OCI-LY7 (cell line): Measurements from ENCODE around the gene TIMP3. TPM values are rescaled to one million over a fixed set of nuclear protein-coding genes. Genes with fewer than 3 reads are reported as not detected.

Experiments used
- BruUV-seq: library from RNA; stranded (reverse); fragments of 400-500 nt; replicated peaks from 2 replicates; lab custom pipeline; 2021; lab: Mats Ljungman, UMichigan
- CTCF ChIA-PET: fragments of 300-600 bp; sonication (Branson Sonifier 250); formaldehyde crosslinking; loops from one replicate; lab custom pipeline; 2022; ENCODE audit warnings: antibody characterized with exemption; ENCODE audit not compliant: unreplicated experiment; lab: Charles Lee
- POLR2A ChIA-PET: fragments of 300-600 bp; sonication (Branson Sonifier 250); formaldehyde crosslinking; loops from one replicate; lab custom pipeline; 2022; ENCODE audit warnings: antibody characterized with exemption; lab: Charles Lee
- DNase-seq: peaks from one replicate; pipeline ENCODE4 v3.0.0-alpha.2; 2015; ENCODE audit warnings: low spot score
- H2AFZ ChIP-seq: fragments of 200-600 bp; sonication (generic), shearing (Covaris generic); 2 replicates; pipeline ENCODE4 v1.6.1; 2014; ENCODE audit warnings: mild to moderate bottlenecking, antibody characterized with exemption, low read length, moderate library complexity
- H3K27ac ChIP-seq: fragments of 200-600 bp; sonication (generic); 2 replicates; pipeline ENCODE4 v1.5.1; 2014; ENCODE audit warnings: mixed run types, low read depth, mild to moderate bottlenecking, moderate library complexity, low read length, inconsistent platforms; ENCODE audit not compliant: poor library complexity, severe bottlenecking
- H3K36me3 ChIP-seq: fragments of 200-600 bp; sonication (generic); 2 replicates; pipeline ENCODE4 v1.6.1; 2014; ENCODE audit warnings: mild to moderate bottlenecking, antibody characterized with exemption, low read length, moderate library complexity, mixed read lengths; ENCODE audit not compliant: insufficient read depth
- H3K4me1 ChIP-seq: fragments of 200-600 bp; sonication (generic); 2 replicates; pipeline ENCODE4 v1.5.1; 2014; ENCODE audit warnings: mild to moderate bottlenecking, low read length; ENCODE audit not compliant: insufficient read depth, poor library complexity, severe bottlenecking
- H3K4me2 ChIP-seq: fragments of 200-600 bp; sonication (generic); 2 replicates; pipeline ENCODE4 v1.6.1; 2014; ENCODE audit warnings: mild to moderate bottlenecking, low read length
- H3K4me3 ChIP-seq: fragments of 200-600 bp; sonication (generic); 2 replicates; pipeline ENCODE4 v1.5.1; 2014; ENCODE audit warnings: mild to moderate bottlenecking, low read depth, low read length; ENCODE audit not compliant: poor library complexity, severe bottlenecking
- H3K79me2 ChIP-seq: fragments of 200-600 bp; sonication (generic); 2 replicates; pipeline ENCODE4 v1.6.1; 2016; ENCODE audit warnings: low read depth, mild to moderate bottlenecking, low read length, moderate library complexity, mixed read lengths; ENCODE audit not compliant: insufficient read depth
- H3K9me2 ChIP-seq: fragments of 200-600 bp; sonication (generic); 2 replicates; pipeline ENCODE4 v1.6.1; 2016; ENCODE audit warnings: mild to moderate bottlenecking, low read length, mixed read lengths; ENCODE audit not compliant: insufficient read depth
- H3K9me3 ChIP-seq: fragments of 200-600 bp; sonication (generic); 2 replicates; pipeline ENCODE4 v1.6.1; 2014; ENCODE audit warnings: mild to moderate bottlenecking, mixed run types, low read length, mixed read lengths
- H4K20me1 ChIP-seq: fragments of 200-600 bp; sonication (generic); 2 replicates; pipeline ENCODE4 v1.6.1; 2014; ENCODE audit warnings: mild to moderate bottlenecking, antibody characterized with exemption, low read length, moderate library complexity, mixed read lengths; ENCODE audit not compliant: insufficient read depth
- EZH2phosphoT487 ChIP-seq: fragments of 200-600 bp; sonication (generic); IDR thresholded peaks from 2 replicates; pipeline ENCODE4 v1.6.1; 2018; ENCODE audit warnings: low read depth, borderline replicate concordance, mild to moderate bottlenecking, mixed run types, antibody characterized with exemption, low read length, moderate library complexity, mixed read lengths
- intact Hi-C: fragments of 100-400 bp; cut with micrococcal nuclease; formaldehyde crosslinking; loops from one replicate; pipeline ENCODE4 v1.10.0; 2022; ENCODE audit not compliant: unreplicated experiment
- total RNA-seq, 2 experiments: library from RNA; depleted of rRNA in 1 of 2; stranded (reverse); fragments of >200 nt in 1 of 2; shearing (Covaris generic) in 1 of 2; gene quantifications; 2 replicates each; pipeline ENCODE4 v1.2.3, GENCODE V29; 2014 to 2022
- TF ChIP-seq, protein P1 (sequence below): fragments of 200-600 bp; sonication (generic); conservative IDR thresholded peaks from 2 replicates; pipeline ENCODE4 v1.5.1; 2014; ENCODE audit warnings: mild to moderate bottlenecking, antibody characterized with exemption, low read length, moderate library complexity, mixed read lengths

TIMP3 gene
- total RNA-seq, 2 experiments from 2014 or later, result not detected

DNA sequence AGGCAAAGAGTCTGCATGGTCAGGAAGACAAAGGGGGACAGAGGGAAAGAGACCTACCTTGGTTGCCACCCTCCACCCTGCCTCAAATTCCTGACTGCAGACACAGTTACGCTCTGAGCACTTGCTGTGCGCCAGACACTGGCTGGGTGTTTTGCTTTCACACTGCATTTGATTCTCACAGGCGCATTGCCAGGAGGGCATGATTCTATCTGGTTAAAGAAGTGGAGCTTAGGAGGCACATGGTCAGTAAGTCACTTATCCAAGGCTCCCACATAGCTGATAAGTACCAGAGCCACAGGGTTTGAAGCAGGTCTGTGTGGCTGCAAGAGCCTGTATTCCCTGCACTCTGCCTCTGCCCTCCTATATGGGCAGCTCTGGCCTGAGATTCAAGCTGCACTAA is 103.9 kb downstream of the TIMP3 start:
- no peak for DNase-seq
- ChIA-PET POLR2A (no interaction called here), CTCF (no interaction called here)
- H3K9me2 ChIP-seq, result no peaks in the 10 kb centered on the region
- no peaks in the 10 kb centered on the region for H3K36me3 ChIP-seq
- H4K20me1 ChIP-seq, result no peaks in the 10 kb centered on the region
- no TSS peak for BruUV-seq
- H3K4me2 ChIP-seq, result no peak overlapping the region
- no peak overlapping the region for H3K27ac ChIP-seq
- no peaks in the 10 kb centered on the region for H3K9me3 ChIP-seq
- TF ChIP-seq, protein P1, sequence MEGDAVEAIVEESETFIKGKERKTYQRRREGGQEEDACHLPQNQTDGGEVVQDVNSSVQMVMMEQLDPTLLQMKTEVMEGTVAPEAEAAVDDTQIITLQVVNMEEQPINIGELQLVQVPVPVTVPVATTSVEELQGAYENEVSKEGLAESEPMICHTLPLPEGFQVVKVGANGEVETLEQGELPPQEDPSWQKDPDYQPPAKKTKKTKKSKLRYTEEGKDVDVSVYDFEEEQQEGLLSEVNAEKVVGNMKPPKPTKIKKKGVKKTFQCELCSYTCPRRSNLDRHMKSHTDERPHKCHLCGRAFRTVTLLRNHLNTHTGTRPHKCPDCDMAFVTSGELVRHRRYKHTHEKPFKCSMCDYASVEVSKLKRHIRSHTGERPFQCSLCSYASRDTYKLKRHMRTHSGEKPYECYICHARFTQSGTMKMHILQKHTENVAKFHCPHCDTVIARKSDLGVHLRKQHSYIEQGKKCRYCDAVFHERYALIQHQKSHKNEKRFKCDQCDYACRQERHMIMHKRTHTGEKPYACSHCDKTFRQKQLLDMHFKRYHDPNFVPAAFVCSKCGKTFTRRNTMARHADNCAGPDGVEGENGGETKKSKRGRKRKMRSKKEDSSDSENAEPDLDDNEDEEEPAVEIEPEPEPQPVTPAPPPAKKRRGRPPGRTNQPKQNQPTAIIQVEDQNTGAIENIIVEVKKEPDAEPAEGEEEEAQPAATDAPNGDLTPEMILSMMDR, result no peak
- TF ChIP-seq EZH2phosphoT487, result no peak
- H2AFZ ChIP-seq, result no peak overlapping the region
- no peaks in the 10 kb centered on the region for H3K79me2 ChIP-seq
- intact Hi-C loops, result no loop called here
- H3K4me3 ChIP-seq, result no peak overlapping the region
- H3K4me1 ChIP-seq, result no peaks in the 10 kb centered on the region

DNA sequence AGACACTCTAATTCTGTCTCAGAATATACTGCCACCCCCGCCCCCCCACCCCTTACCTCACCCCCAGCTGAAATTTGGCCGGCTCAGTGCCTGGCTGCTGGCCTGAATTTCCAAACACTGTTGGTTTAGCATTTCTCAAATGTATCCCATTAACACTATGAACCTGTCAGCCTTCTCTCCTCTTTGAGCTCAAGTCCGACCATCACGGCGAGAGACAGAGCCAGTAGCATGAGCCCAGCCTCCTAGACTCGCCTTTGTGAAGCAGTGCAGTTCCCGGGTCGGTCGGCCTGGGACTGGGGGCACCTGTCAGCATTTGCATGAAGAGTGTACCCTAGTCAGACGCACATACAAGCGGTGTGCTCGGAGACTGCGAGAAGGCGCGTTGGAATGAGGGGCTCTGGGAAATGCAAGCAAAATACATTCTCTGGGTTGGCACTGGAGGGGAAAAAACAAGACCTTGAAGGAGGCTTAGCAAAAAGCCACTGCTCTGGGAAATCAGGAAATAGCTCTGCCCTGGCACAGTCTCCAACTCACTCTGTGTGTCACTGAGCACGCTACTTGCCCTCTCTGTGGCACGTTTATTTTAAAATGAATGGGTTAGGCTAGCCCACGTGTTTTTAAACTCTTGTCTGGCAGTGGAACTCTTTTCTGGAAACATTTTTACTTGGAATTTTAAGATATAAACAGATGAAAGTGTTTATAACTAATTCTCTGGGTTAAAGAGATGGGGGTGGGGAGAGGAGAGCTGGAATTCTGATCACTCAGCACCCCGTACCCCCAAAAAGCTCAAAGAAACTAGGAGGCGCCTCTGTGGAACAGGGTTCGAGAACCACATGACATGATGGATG is 108.3 kb downstream of the TIMP3 start:
- no TSS peak for BruUV-seq
- no peak for DNase-seq
- CTCF ChIA-PET, result no interaction called here

More for the DNA sequence above, 108.3 kb downstream of the TIMP3 start:
- no peaks in the 10 kb centered on the region for H3K36me3 ChIP-seq
- intact Hi-C loops, result no loop called here
- no peaks in the 10 kb centered on the region for H3K4me1 ChIP-seq
- no peaks in the 10 kb centered on the region for H3K79me2 ChIP-seq
- H3K4me2 ChIP-seq, result no peak overlapping the region
- H2AFZ ChIP-seq, result no peak overlapping the region
- no peak for TF ChIP-seq EZH2phosphoT487
- TF ChIP-seq, protein P1, result no peak
- H4K20me1 ChIP-seq, result no peaks in the 10 kb centered on the region
- no peaks in the 10 kb centered on the region for H3K9me2 ChIP-seq
- H3K27ac ChIP-seq, result no peak overlapping the region
- H3K4me3 ChIP-seq, result no peak overlapping the region
- POLR2A ChIA-PET, result no interaction called here
- H3K9me3 ChIP-seq, result no peaks in the 10 kb centered on the region
